HG03045 (cell line): ENCODE data around the gene LRP1.

ENCODE experiments used
- ATAC-seq: cut with Tn5 transposase; IDR thresholded peaks from one replicate; pipeline ENCODE4 v1.9.1; 2021; ENCODE audit warnings: mild to moderate bottlenecking, moderate library complexity; ENCODE audit not compliant: unreplicated experiment

Gene LRP1

DNA sequence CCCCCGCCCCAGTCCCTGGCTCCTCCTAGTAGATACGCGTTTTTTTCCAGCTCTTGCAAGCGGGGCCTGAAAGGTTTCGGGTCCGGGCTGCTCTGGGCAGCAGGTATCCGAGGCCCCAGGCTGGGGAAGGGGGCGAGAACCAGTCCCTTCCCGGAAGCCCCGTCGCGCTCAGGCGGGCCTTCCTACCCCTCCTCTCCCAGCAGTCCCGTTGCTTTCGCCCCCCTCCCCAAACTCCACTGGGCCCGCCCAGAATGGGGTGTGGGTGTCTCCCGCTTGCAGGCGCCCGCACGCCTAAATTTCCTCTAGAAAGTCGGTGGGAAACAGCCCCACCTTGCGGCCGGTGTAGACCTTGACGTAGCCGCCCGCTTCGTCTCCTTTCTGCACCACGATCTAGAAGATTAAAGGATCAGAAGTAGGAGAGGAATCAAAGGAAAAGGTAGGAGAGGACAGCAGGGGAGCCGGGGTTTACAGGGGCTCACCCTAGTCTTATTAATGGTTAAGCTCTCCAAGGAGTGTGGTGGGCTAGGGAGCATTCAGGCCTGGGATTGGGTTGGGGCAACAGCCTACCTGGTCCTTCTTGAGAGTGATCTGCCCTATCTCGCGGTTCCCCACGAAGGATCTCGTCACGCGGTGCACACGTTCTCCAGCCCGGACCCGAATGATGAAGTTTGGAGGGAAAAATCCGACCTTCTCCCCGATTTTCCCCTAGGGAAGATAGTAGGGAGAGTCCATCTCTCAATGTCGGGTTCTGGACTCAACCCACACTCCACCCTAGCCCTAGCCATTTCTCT is 115.4 kb downstream of the LRP1 start:
- ATAC-seq = peak; percentile 24

DNA sequence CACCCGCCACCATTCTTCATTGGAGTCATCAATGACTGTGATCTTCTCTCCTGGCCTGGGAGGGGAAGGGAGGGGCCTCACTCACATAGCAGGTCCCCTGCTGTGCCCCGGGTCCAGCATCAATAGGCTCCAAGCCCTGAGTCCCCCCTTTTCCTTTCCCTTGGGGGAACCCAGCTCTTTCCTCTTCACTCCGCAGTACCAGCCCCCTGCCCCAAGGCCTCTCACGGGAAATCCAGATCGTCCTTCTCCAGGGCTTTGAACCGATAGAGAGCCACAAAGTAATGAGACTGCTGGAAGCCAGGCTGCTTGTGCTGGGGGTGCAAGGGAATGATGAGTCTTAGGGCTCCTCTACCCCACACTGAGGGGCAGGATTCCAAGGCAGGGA is 116.0 kb downstream of the LRP1 start:
- ATAC-seq = no peak

DNA sequence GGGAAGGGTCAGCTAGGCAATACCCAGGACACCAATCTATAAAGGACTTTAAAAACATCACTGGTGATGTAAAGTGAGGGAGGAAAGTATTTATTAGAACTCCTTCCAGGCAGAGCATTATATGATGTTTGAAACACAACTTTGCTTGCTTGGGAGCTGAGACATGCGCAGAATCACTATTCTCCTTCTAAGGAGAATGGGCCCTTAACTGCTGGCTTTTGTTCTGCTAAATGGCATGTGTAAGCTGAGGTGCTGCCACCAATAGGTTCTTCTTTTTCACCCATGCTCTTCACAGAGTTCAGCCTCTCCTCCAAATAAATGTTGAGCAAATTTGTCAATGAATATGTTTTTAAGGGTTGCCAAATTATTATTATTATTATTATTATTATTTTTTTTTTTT is 118.8 kb downstream of the LRP1 start:
- ATAC-seq = no peak

DNA sequence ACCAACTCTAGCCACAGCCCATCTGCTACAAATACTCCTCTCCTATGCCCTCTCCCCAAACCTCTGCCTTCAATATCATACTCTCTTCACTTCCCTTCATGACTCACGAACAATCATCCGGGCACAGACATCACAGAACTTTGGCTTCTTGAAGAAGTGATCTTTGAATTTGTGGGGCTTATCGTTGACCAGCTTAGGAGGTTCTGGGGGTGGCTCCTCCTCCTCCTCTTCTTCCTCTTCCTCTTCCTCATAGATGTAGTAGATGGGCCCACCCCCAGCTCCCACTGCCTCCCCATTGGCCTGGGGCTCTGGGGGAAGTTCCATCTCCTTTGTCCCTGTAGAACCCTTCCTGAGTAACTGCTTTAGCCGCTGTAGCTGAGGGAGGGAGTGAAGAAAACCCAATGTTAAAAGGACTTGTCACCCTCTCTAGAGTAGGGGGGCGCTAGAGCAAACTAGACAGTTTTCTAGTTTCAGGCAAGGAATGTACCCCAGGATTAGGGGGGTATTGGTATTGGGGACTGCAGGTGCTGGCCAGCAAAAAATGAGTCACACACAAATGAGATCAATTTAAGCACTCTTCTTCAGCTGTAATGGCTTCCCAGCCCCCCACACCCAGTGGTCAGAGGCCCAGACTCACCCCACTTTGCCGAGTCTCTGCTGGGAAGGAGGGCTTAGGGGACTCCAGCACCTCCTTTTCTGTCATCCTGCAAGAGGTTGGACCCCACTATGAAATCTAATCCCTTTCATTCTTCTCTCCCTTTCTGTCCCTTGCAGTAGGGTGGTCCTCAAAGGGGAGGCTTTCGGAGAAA is 120.9 kb downstream of the LRP1 start:
- ATAC-seq = no peak

DNA sequence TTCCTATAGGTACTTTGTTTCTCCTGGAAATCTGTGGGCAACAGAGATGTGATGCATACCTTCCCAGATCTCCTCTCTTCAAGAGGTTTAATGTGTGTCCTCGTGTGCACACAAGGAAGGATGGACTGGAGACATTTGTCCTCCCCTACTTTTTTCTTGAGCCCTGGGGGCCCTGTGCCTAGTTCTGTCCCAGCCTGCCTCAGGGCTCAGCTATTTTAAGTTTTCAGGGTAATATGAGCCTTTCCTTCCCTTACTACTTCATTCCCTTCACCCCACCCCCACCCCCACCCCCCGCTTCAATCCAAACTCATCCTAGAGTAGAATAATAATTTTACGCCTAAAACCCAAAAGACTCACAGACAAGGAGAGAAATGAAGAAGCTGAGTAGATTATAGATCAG is 122.3 kb downstream of the LRP1 start:
- ATAC-seq = no peak

DNA sequence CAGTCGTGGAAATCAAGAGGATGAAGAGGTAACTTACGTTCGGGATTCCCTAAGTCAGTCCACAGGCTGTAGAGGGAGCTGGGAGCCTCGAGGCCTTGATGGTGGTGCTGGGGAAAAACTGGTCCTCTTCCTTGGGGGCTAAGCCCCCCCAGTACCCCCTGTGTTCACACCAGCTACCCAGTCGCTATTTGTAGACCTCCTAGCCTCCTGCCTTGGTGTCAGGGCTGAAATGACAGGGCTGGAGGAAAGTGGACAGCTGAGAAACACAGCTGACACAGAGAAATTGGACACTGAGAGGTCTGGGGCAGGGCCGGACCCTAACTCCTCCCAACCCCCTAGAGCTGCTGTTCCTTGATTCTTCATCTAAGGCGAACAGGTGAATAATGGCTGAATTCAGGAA is 122.7 kb downstream of the LRP1 start, which contains the start of gene STAC3:
TSS of gene STAC3 (minus strand) at position 232 of the 400 bp plus-strand sequence. CDS start 1,551 bp downstream, outside the sequence.
- ATAC-seq = no peak

DNA sequence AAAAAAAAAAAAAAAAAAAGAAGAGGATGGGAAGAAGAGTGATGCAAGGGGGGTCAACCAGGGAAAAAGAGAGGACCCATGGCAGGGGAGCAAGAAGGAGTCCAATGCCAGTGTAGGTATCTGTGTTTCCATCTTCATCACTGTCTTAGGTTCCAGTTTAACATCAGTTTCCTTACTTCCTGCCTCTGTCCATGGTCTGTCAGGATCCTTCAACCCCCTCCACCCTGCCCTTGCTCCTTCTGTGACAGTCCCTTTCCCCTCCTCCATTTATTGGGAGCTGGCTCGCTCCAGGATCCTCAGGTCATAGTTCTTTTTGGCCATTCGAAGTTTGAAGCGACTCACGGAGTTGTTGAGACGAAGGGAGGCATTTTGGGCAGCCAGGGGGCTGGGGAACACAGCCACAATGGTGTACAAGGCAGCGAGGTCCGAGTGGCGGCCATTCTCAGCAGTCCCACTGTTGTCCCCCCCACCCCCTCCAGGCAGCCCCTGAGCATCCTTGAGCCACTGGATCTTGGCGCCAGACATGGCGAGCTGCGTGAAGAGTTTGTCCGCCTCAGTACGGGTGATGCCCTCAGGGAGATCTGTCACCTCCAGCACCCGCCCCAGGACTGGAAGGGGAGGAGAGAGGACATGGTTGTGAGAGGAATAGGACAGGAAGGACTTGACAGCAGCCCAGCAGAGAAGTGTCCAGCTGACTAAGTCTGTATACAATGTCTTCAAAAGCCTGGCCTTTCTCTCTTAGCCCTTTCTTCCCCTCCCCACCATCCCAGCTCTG is 126.4 kb downstream of the LRP1 start:
- no peak for ATAC-seq

DNA sequence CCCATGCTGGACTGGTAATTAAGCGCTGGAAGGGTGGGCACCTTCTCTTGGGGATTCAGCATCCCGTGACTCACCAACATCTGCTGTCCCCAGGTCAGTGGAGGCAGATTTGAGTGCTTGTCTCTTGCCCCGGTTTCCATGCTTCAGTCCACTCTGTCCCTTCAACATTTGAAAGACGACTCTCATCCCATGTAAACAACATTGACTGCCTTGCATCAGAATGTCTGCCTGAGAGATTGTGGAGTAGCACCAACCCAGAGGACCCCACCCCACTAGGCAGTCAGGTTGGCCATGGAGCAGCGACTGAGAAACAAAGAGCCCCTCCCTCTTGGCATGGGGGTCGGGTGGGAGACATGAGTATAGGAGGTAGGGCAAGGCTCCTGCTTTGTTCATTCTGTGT is 127.6 kb downstream of the LRP1 start:
- ATAC-seq = no peak

DNA sequence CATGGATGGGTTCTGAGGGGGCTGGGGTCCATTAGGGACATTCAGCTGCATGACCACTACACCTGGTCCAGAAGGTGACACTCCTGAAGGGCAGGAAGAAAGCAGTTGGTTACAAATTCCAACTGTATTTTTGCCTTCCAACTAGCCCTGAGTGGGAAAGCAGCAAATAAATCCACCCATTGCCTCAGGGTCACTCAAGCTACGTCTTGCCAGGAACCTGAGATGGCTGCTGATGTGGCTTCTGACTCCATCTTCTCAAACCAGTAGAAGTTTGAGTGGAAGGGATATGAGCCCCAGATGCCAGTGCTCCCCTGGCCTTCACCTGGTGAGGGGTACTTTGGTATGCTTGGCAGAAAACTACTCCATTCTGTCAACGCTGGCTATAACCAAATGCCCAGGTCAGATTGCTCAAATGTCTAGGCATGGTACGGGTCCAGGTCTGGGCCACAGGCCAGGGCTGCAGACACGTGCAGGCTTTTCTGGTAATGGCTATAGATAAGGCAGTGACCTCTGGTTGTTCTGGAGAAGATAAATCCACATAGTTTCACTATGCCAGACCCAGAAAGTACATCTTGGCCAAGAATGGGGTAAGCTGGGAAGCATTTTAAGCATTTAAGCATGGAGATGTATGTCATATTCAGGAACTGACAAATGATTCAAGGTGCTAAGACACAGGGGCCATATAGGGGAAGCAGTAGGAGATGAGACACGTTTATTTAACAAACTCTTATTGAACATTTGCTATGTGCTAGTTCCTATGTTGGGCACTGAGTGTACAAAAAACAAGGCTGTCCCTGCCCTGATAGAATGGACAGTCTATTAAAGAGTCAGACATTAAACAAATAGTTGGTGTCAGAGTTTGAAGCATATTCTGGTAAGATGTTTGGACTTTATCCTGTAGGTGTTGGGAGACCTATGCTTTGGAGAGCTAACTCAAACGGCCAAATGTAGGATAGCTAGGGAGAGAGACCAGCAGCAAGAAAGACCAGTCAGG is 131.0 kb downstream of the LRP1 start:
- ATAC-seq = no peak

DNA sequence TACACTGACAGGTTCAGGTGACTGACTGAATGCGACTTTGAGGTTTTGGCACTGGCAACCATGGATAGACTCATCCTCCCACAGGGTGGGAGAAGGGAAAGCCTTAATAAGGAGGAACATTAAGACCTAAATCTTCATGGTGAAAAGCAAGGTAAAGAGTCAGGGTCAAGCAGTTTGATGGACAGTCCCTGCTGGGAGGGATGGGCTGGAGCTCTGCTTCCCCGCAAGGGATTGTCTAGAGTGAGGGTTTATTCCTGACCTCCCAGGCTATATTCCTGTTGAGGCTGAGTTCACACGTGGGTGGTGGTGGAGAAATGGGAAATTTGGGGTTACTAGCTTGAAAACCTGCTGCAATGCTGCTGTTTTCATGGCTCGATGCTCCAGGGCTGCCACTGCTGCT is 132.1 kb downstream of the LRP1 start:
- ATAC-seq = no peak

DNA sequence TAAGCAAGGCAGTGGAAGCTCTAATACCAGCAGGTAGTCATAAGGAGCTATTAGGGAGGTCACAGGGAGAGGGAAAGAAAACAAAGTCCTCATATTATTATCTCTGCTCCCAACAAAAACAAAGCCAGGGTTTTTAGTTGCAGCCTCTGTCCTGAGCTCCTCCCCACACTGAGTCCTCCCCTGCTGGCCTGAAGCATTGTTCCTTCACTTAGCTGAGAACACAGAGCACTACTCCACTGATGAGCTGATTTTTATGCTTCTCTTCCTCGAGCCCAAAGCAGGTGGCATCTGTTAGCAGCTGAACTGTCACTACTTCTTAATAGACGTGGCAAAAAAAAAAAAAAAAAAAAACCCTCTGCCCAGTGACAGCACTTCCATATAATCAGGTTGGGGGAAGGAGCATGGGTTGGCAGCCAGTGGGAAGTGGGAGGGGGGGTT is 133.2 kb downstream of the LRP1 start:
- no peak for ATAC-seq

DNA sequence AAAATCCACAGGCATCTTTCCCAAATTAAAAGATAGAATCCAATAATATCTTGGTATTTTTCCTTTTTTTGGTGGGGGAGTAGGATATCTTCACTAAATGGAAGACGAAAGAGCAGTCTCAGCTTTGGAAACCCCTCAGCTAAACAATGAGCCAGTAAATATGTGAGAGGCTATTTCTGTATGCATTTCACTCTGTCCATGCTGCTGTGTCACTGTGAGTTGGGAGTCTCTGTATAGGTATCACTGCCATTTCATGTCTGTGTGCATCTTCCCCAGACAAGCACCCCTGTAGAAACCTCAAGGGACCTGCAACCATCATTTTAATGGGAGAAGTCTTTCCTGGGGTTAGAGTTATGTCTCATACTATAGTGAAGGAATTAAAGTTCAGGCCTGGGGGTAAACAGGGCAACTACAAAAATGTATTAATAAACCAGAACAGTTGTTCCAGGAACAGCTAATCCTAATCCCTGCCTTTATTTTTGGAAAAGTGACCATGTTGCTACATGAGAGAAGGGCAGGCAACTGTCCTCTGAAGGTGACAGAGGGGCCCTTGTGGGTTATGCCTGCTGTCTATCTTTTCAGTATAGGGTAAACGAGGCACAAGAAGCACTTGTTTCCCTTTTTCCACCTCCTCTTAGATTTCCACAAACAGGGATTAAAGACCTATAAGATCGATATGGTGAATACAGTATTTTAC is 134.0 kb downstream of the LRP1 start:
- no peak for ATAC-seq
